CD8-positive, alpha-beta memory T cell (primary cell): Measurements from ENCODE around the gene DIO3. TPM values are rescaled to one million over a fixed set of nuclear protein-coding genes. Genes with fewer than 3 reads are reported as not detected.

Experiments
- CTCF ChIA-PET: fragments of 350-600 bp; sonication (Branson Sonifier 250); formaldehyde crosslinking; loops from one replicate; lab custom pipeline; 2021; ENCODE audit warnings: antibody characterized with exemption; lab: Charles Lee
- POLR2A ChIA-PET: fragments of 350-600 bp; sonication (Branson Sonifier 250); formaldehyde crosslinking; loops from one replicate; lab custom pipeline; 2021; ENCODE audit warnings: antibody characterized with exemption; lab: Charles Lee
- DNase-seq, 5 donors: peaks; one replicate each; pipeline versions ENCODE4 v3.0.0 to v3.0.0-alpha.2; 2020 to 2022; ENCODE audit warnings: mixed read lengths in 1 of 5
- H3K27ac ChIP-seq: one replicate; pipeline ENCODE4 v1.7.0; 2013; ENCODE audit warnings: low read depth, mild to moderate bottlenecking, low read length, moderate library complexity
- H3K27me3 ChIP-seq: 2 replicates; pipeline ENCODE4 v1.7.0; 2013; ENCODE audit warnings: low read length, mild to moderate bottlenecking; ENCODE audit not compliant: insufficient read depth, poor library complexity, severe bottlenecking
- H3K36me3 ChIP-seq: 2 replicates; pipeline ENCODE4 v1.7.0; 2013; ENCODE audit warnings: mild to moderate bottlenecking, low read length, moderate library complexity; ENCODE audit not compliant: insufficient read depth
- H3K4me1 ChIP-seq: 2 replicates; pipeline ENCODE4 v1.7.0; 2013; ENCODE audit warnings: mild to moderate bottlenecking, low read length, moderate library complexity; ENCODE audit not compliant: insufficient read depth
- H3K4me3 ChIP-seq: 2 replicates; pipeline ENCODE4 v1.7.0; 2013; ENCODE audit warnings: mild to moderate bottlenecking, low read length
- H3K9me3 ChIP-seq: 2 replicates; pipeline ENCODE4 v1.7.0; 2013; ENCODE audit warnings: mild to moderate bottlenecking, low read length
- H3K27ac Mint-ChIP-seq, 8 donors: one replicate each; pipeline ENCODE4 v1.8.0; 2020 to 2021; ENCODE audit warnings: mixed read lengths in 8 of 8, mild to moderate bottlenecking in 6 of 8, inconsistent platforms in 3 of 8, moderate library complexity in 3 of 8
- H3K27me3 Mint-ChIP-seq, 2 donors: one replicate each; pipeline ENCODE4 v1.8.0; 2020 to 2021; ENCODE audit warnings: mixed read lengths in 2 of 2, mild to moderate bottlenecking in 1 of 2, moderate library complexity in 1 of 2
- H3K36me3 Mint-ChIP-seq, 3 donors: one replicate each; pipeline ENCODE4 v1.8.0; 2020 to 2021; ENCODE audit warnings: mixed read lengths in 3 of 3, inconsistent platforms in 1 of 3, mild to moderate bottlenecking in 1 of 3
- H3K4me1 Mint-ChIP-seq, 3 donors: one replicate each; pipeline ENCODE4 v1.8.0; 2020 to 2021; ENCODE audit warnings: mixed read lengths in 3 of 3, inconsistent platforms in 1 of 3, mild to moderate bottlenecking in 1 of 3
- H3K4me3 Mint-ChIP-seq, 7 donors: one replicate each; pipeline ENCODE4 v1.8.0; 2020 to 2021; ENCODE audit warnings: mixed read lengths in 7 of 7, mild to moderate bottlenecking in 6 of 7, moderate library complexity in 4 of 7, inconsistent platforms in 2 of 7
- H3K9me3 Mint-ChIP-seq, 5 donors: one replicate each; pipeline ENCODE4 v1.8.0; 2020 to 2022; ENCODE audit warnings: mixed read lengths in 5 of 5, mild to moderate bottlenecking in 3 of 5, moderate library complexity in 2 of 5, inconsistent platforms in 1 of 5
- polyA plus RNA-seq: library from polyadenylated mRNA; unstranded; fragments of 300-500 nt; fragmentation: Illumina TruSeq; gene quantifications from one replicate; pipeline ENCODE4 v1.2.3, GENCODE V29; 2021
- total RNA-seq, 2 experiments: library from RNA; stranded (reverse); gene quantifications; one replicate each; pipeline ENCODE4 v1.2.3, GENCODE V29; 2021

Gene DIO3
- total and polyA plus RNA-seq, 3 experiments from 2014 or later = not detected

GRCh38 chr14:101557811-101558738 is 3.2 kb upstream of the DIO3 start:
- H3K9me3 Mint-ChIP-seq = peaks cover 0 to 10% (median 4%) of the 10 kb centered on the region in 5 donors
- Histone ChIP-seq H3K27ac (no peak overlapping the region), H3K36me3 (no peaks in the 10 kb centered on the region), H3K4me1 (no peaks in the 10 kb centered on the region), H3K27me3 (peaks cover 11% of the 10 kb centered on the region), H3K4me3 (no peak overlapping the region), H3K9me3 (no peaks in the 10 kb centered on the region)
- POLR2A ChIA-PET = no interaction called here
- CTCF ChIA-PET = no interaction called here
- H3K4me1 Mint-ChIP-seq = peaks cover 0 to 4% (median 3%) of the 10 kb centered on the region in 3 donors
- H3K36me3 Mint-ChIP-seq = no peaks in the 10 kb centered on the region
- no peak for DNase-seq
- H3K27me3 Mint-ChIP-seq = peaks cover 32 to 49% of the 10 kb centered on the region in 2 donors
- no peak overlapping the region for H3K4me3 Mint-ChIP-seq
- H3K27ac Mint-ChIP-seq = no peak overlapping the region

GRCh38 chr14:101558739-101559240 is 2.5 kb upstream of the DIO3 start:
- peaks cover 38 to 53% of the 10 kb centered on the region in 2 donors for H3K27me3 Mint-ChIP-seq
- H3K27me3 ChIP-seq = peaks cover 11% of the 10 kb centered on the region
- H3K9me3 ChIP-seq = no peaks in the 10 kb centered on the region
- H3K4me3 ChIP-seq = no peak overlapping the region
- POLR2A ChIA-PET = no interaction called here
- CTCF ChIA-PET = no interaction called here
- H3K36me3 ChIP-seq = no peaks in the 10 kb centered on the region
- H3K4me1 Mint-ChIP-seq = peaks cover 0 to 8% (median 4%) of the 10 kb centered on the region in 3 donors
- no peak for DNase-seq
- no peaks in the 10 kb centered on the region for H3K4me1 ChIP-seq
- H3K27ac Mint-ChIP-seq = peak overlapping the region in 1 of 8 donors; percentile 10
- H3K4me3 Mint-ChIP-seq = no peak overlapping the region
- no peak overlapping the region for H3K27ac ChIP-seq
- no peaks in the 10 kb centered on the region for H3K36me3 Mint-ChIP-seq
- peaks cover 0 to 10% (median 4%) of the 10 kb centered on the region in 5 donors for H3K9me3 Mint-ChIP-seq

GRCh38 chr14:101559250-101559623 is 2.1 kb upstream of the DIO3 start:
- H3K27me3 Mint-ChIP-seq = peaks cover 38 to 55% of the 10 kb centered on the region in 2 donors
- Histone ChIP-seq H3K27ac (no peak overlapping the region), H3K36me3 (no peaks in the 10 kb centered on the region), H3K27me3 (peaks cover 11% of the 10 kb centered on the region), H3K9me3 (no peaks in the 10 kb centered on the region), H3K4me1 (no peaks in the 10 kb centered on the region), H3K4me3 (no peak overlapping the region)
- ChIA-PET CTCF (no interaction called here), POLR2A (no interaction called here)
- no peak for DNase-seq
- no peak overlapping the region for H3K27ac Mint-ChIP-seq
- H3K9me3 Mint-ChIP-seq = peaks cover 0 to 10% (median 4%) of the 10 kb centered on the region in 5 donors
- no peaks in the 10 kb centered on the region for H3K36me3 Mint-ChIP-seq
- no peak overlapping the region for H3K4me3 Mint-ChIP-seq
- peaks cover 0 to 8% (median 4%) of the 10 kb centered on the region in 3 donors for H3K4me1 Mint-ChIP-seq

GRCh38 chr14:101559624-101560533 is 1.4 kb upstream of the DIO3 start:
- no peak overlapping the region for H3K4me3 Mint-ChIP-seq
- Histone ChIP-seq H3K4me3 (no peak overlapping the region), H3K9me3 (no peaks in the 10 kb centered on the region), H3K4me1 (no peaks in the 10 kb centered on the region), H3K36me3 (no peaks in the 10 kb centered on the region), H3K27me3 (peaks cover 11% of the 10 kb centered on the region), H3K27ac (no peak overlapping the region)
- H3K27ac Mint-ChIP-seq = no peak overlapping the region
- no peak for DNase-seq
- POLR2A ChIA-PET = no interaction called here
- CTCF ChIA-PET = no interaction called here
- H3K27me3 Mint-ChIP-seq = peaks cover 38 to 60% of the 10 kb centered on the region in 2 donors
- H3K4me1 Mint-ChIP-seq = peaks cover 0 to 8% (median 4%) of the 10 kb centered on the region in 3 donors
- peaks cover 0 to 10% (median 4%) of the 10 kb centered on the region in 5 donors for H3K9me3 Mint-ChIP-seq
- no peaks in the 10 kb centered on the region for H3K36me3 Mint-ChIP-seq

- no peak overlapping the region for H3K27ac ChIP-seq
- no peak overlapping the region for H3K27ac Mint-ChIP-seq
- no peak for DNase-seq
- H3K36me3 ChIP-seq = no peaks in the 10 kb centered on the region
- H3K4me3 Mint-ChIP-seq = no peak overlapping the region
- POLR2A ChIA-PET = no interaction called here
- no peaks in the 10 kb centered on the region for H3K4me1 ChIP-seq
- H3K27me3 ChIP-seq = peaks cover 16% of the 10 kb centered on the region
- no peaks in the 10 kb centered on the region for H3K36me3 Mint-ChIP-seq
- H3K9me3 Mint-ChIP-seq = peaks cover 0 to 10% (median 3%) of the 10 kb centered on the region in 5 donors
- no peak overlapping the region for H3K4me3 ChIP-seq
- CTCF ChIA-PET = no interaction called here
- peaks cover 0 to 14% (median 9%) of the 10 kb centered on the region in 3 donors for H3K4me1 Mint-ChIP-seq
- H3K9me3 ChIP-seq = no peaks in the 10 kb centered on the region
- H3K27me3 Mint-ChIP-seq = peaks cover 42 to 61% of the 10 kb centered on the region in 2 donors
Observed at GRCh38 chr14:101560534-101561113, 671 bp upstream of the DIO3 start.

- H3K27ac Mint-ChIP-seq = no peak overlapping the region
Observed at GRCh38 chr14:101561897-101562490, 699 bp downstream of the DIO3 start.

GRCh38 chr14:101562659-101563351 is 1.5 kb downstream of the DIO3 start:
- Histone ChIP-seq H3K4me3 (no peak overlapping the region), H3K36me3 (no peaks in the 10 kb centered on the region), H3K27me3 (peaks cover 20% of the 10 kb centered on the region), H3K9me3 (no peaks in the 10 kb centered on the region), H3K27ac (no peak overlapping the region), H3K4me1 (no peaks in the 10 kb centered on the region)
- peaks cover 49 to 64% of the 10 kb centered on the region in 2 donors for H3K27me3 Mint-ChIP-seq
- H3K36me3 Mint-ChIP-seq = no peaks in the 10 kb centered on the region
- no peak for DNase-seq
- peak overlapping the region in 1 of 7 donors; percentile 6 for H3K4me3 Mint-ChIP-seq
- ChIA-PET CTCF (no interaction called here), POLR2A (no interaction called here)
- peaks cover 0 to 10% (median 3%) of the 10 kb centered on the region in 5 donors for H3K9me3 Mint-ChIP-seq
- H3K27ac Mint-ChIP-seq = no peak overlapping the region
- H3K4me1 Mint-ChIP-seq = peaks cover 0 to 17% (median 9%) of the 10 kb centered on the region in 3 donors

More at GRCh38 chr14:101561897-101562490, 699 bp downstream of the DIO3 start:
- Histone ChIP-seq H3K36me3 (no peaks in the 10 kb centered on the region), H3K4me1 (no peaks in the 10 kb centered on the region), H3K4me3 (no peak overlapping the region), H3K9me3 (no peaks in the 10 kb centered on the region), H3K27ac (no peak overlapping the region), H3K27me3 (peaks cover 16% of the 10 kb centered on the region)
- H3K27me3 Mint-ChIP-seq = peaks cover 48 to 64% of the 10 kb centered on the region in 2 donors
- DNase-seq = no peak
- no peak overlapping the region for H3K4me3 Mint-ChIP-seq
- H3K9me3 Mint-ChIP-seq = peaks cover 0 to 10% (median 3%) of the 10 kb centered on the region in 5 donors
- peaks cover 0 to 17% (median 9%) of the 10 kb centered on the region in 3 donors for H3K4me1 Mint-ChIP-seq
- H3K36me3 Mint-ChIP-seq = no peaks in the 10 kb centered on the region
- POLR2A ChIA-PET = no interaction called here
- CTCF ChIA-PET = no interaction called here
